ENCODE results near the gene NEDD9.

DNA sequence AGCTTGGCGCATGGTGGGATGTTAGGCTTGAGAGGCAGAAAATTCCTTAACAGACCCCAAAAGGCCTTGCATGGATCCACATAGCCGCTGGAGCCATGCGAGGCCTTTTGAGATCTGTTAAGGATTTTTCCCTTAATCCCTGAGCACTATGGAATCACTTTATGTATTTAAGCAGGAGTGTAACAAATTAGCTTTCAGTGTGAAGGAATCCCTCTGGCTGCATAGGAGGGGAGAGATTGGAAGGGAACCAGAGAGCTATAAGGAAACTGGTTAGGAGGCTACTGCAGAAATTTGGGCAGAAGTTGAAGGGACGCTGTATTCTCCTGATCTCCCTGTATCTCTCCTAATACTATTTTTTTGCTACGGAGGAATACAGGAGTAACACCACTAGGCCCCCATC lies 23.1 kb upstream of the NEDD9 start:
- TF ChIP-seq, protein P1, sequence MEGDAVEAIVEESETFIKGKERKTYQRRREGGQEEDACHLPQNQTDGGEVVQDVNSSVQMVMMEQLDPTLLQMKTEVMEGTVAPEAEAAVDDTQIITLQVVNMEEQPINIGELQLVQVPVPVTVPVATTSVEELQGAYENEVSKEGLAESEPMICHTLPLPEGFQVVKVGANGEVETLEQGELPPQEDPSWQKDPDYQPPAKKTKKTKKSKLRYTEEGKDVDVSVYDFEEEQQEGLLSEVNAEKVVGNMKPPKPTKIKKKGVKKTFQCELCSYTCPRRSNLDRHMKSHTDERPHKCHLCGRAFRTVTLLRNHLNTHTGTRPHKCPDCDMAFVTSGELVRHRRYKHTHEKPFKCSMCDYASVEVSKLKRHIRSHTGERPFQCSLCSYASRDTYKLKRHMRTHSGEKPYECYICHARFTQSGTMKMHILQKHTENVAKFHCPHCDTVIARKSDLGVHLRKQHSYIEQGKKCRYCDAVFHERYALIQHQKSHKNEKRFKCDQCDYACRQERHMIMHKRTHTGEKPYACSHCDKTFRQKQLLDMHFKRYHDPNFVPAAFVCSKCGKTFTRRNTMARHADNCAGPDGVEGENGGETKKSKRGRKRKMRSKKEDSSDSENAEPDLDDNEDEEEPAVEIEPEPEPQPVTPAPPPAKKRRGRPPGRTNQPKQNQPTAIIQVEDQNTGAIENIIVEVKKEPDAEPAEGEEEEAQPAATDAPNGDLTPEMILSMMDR (IDR thresholded peaks at IDR 0.05): no peak
- TF ChIP-seq ZFX (IDR thresholded peaks at IDR 0.05; ENCODE audit: borderline replicate concordance): no peak
